GM21737 (cell line): Measurements from ENCODE around the gene RNF121.

ENCODE experiments used
- ATAC-seq: cut with Tn5 transposase; IDR thresholded peaks from one replicate; pipeline ENCODE4 v1.9.1; 2021; ENCODE audit warnings: mild to moderate bottlenecking, moderate library complexity; ENCODE audit not compliant: unreplicated experiment

Gene RNF121

GRCh38 chr11:71934213-71934612 is 5.4 kb downstream of the RNF121 start:
- no peak for ATAC-seq

DNA sequence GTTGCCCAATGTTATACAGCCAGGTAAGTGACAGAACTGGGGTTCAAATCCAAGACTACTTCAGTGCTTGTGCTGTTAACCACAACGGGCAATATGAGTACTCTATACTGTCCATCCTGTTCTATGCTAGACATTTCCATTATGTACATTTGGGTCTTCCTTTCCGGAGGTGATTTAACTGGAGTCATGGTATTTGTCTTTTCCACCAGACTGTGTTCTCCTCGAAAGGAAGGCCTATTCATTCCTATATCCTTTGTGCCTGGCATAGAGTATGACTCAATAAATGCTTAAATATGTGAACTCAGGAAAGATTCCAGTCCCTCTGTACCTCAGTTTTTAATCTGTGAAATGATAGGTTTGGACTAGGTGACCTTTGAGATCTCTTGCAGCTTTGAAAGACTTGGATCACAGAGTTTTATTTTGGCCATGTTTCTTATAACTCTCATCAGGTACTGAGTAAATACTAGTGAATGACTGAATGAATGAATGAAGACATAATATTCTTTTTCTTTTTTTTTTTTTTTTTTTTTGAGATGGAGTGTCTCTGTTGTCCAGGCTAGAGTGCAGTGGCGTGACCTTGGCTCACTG is 6.6 kb downstream of the RNF121 start:
- no peak for ATAC-seq

GRCh38 chr11:71936825-71937224 is 8.0 kb downstream of the RNF121 start:
- no peak for ATAC-seq

DNA sequence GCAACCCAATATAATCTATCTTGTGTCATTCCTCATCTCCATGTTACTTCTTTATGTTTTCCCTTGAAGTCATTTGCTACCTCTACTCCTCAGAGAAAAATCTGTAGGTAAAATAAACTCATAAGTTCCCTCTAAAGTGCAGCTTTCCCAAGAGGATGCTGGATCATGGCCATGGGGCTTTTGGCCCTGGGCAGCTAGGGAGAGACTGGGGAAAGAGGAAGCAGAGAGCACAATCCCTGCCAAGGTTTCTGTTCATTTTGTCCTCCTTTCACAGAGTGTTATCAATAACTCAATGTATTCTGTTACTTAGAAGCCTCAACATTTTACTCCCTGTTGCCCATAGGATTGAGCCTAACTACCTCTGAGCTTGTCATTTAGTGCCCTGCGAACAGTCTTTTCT is 9.0 kb downstream of the RNF121 start:
- no peak for ATAC-seq

DNA sequence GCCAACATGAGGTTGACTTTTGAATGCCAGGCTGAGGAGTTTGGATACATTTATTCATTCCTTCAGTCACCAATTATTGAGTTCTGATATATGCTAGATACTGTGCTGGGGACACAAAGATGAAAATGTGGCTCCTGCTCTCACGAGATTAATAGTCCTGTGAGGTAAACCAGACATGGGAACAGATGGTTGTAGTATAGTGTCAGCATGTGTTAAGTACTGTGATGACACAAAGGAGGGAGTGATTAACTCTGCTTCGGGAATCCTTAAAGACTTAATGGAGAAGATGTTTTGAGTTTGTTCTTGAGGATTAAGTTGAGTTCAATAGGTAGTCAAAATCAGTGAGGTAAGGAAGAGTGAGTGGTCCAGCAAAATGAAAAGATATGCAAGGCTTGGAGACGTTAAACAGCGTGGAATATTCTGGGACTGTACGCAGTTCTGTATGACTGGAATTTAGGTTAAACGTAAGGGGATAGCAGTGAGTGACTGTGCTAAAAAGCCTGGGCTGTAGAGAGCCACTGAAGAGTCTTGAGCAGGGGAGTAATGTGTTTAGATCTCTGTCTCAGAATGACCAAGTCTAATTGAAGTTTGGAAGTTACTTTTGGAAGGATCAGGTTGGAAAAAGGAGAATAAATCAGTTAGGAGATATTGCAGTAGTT is 11.8 kb downstream of the RNF121 start:
- ATAC-seq, result no peak

DNA sequence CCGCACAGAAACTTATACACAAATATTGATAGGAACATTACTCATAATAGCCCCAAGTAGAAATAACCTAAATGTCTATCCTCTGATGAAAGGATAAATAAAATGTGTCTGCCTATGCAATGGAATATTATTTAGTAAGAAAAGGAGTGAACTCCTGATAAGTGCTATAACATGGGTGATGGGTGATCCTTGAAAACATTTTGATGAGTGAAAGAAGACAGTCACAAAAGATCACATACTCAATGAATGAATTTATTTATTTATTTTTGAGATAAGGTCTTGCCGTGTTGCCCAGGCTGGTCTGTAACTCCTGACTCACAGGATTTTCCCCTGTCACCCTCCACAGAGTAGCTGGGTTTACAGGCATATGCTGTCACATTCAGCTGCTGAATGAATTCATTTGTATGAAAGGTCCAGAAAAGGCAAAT is 17.3 kb downstream of the RNF121 start:
- no peak for ATAC-seq

DNA sequence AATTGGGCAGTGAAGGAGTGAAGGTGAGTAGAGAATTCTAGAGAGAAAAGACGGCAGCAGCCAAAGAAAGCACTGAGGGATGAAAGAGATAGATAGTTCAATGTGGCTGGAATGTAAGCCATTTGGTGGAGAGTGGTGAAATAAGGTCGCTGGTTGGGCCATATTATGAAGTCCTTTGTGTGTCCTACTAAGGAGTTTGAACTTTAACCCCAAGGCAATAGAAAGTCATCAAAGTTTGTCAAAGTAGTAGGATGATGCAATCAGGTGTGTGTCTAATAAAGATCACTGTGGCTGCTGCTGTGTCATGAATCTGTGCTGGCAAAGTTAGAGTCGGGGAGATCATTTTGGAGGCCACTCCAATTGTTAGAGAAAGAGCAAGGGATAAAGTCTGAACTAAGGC is 18.7 kb downstream of the RNF121 start:
- ATAC-seq, result no peak

GRCh38 chr11:71948314-71949027 is 19.6 kb downstream of the RNF121 start:
- ATAC-seq, result no peak

GRCh38 chr11:71949034-71949433 is 20.2 kb downstream of the RNF121 start:
- ATAC-seq, result no peak

- no peak for ATAC-seq
Measured at GRCh38 chr11:71951741-71952310, 23.0 kb downstream of the RNF121 start.

DNA sequence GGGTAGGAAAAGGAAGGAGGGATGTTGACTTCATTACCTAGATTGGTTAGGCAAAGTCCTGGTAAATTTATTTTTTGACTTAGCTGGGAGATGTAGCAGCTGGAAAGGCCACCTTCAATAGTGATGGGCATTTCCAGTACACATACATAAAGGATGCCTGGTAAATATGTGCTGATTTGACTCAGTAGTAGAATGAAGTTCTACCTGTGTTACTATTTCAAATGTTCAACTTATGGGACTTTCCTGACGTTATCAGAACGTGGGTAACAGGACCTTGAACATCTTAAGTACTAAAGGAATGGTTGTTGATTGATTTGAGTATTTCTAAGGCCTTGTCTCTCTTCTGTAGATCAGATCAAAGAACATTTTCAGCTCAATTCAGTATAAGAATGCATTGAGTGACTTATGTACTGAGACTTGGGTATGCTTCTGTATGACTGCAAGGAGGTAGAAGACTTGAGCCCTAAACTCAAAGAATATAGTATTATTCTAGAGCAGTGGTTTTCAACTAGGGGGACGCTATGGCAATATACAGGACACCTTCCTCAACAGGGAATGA is 27.1 kb downstream of the RNF121 start:
- ATAC-seq, result no peak

GRCh38 chr11:71962428-71963038 is 33.7 kb downstream of the RNF121 start:
- ATAC-seq, result peak; percentile 61

DNA sequence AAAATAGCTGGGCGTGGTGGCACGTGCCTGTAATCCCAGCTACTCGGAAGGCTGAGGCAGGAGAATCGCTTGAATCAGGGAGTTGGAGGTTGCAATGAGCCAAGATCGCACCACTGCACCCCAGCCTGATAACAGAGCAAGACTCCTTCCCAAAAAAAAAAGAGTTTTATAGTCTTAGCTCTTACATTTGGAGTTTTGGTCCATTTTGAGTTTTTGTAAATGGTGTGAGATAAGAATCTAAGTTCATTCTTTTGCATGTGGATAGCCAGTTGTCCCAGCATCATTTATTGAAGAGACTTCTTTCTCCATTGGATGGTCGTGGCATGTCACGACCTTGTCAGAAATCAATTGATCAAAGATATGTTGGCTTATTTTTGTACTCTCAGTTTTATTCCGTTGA is 34.6 kb downstream of the RNF121 start:
- no peak for ATAC-seq

GRCh38 chr11:71964641-71965040 is 35.8 kb downstream of the RNF121 start:
- ATAC-seq, result no peak

DNA sequence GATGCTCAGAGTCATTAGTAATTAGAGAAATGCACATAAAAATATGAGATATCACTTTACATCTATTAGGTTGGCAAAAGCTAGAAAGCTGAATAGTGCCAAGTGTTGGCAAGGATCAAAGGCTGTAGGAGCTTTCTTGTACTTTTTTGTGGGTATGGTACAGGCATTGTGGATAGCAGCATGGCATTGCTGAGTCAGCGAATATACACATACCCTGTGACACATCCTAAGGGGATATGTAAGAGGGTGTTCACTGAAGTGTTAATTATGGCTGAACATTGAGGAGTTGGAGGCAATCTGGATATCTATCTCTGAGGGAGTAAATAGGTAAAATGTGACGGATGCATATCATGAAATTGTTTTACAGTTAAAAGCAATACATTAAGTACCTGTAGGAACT is 42.8 kb downstream of the RNF121 start:
- no peak for ATAC-seq

- ATAC-seq, result no peak
Measured at GRCh38 chr11:71976551-71976950, 47.7 kb downstream of the RNF121 start.

- ATAC-seq, result no peak
Measured at GRCh38 chr11:71977090-71977489, 48.2 kb downstream of the RNF121 start.

DNA sequence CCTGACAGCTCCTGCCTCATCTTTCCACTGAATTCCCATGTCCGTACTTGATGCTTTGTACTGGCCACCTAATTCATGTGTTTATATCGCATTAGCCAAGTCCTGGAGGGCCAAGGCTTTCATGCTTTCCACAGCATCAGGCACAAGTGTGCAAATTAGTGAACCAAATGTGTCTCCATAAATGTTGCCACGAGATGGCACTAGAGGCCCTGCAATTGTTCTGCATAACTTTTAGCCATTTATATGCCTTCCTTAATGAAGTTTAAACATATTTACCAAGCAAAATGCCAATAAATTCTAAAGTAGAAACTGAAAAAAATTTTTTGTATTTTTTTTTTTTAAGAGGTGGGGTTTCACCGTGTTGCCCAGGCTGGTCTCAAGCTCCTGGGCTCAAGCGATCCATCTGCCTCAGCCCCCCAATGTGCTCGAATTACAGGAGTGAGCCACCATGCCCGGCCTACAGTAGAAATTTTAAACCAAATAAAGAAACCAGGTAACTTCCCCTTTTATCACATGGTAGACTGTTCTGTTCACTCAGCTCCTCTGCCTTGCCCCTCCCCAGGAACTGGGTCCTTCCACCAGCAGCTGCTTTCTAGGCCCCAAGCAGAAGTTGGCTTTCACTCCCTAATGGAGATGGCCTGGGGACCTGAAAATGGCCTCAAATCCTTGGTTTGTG is 49.0 kb downstream of the RNF121 start:
- ATAC-seq, result no peak

- no peak for ATAC-seq
Measured at GRCh38 chr11:71979094-71979493, 50.2 kb downstream of the RNF121 start.

- ATAC-seq, result no peak
Measured at GRCh38 chr11:71979602-71980001, 50.8 kb downstream of the RNF121 start.

- ATAC-seq, result no peak
Measured at GRCh38 chr11:71986131-71986530, 57.3 kb downstream of the RNF121 start.
